ENCODE results near the gene HMX3. TPM values are rescaled to one million over a fixed set of nuclear protein-coding genes. Genes with fewer than 3 reads are reported as not detected.

HMX3 gene
- total RNA-seq, 1 experiment from 2014 or later, result not detected

- CTCF ChIA-PET, result interaction anchor here (0.7 to 3.8 kb wide), 4 partner anchors 14 to 249 kb away, joined by 3 to 15 read pairs (median 8); no protein-coding TSS in a partner anchor
- Mint-ChIP-seq H3K4me1 (ENCODE audit: insufficient read depth, unreplicated experiment) (peaks cover 6% of the 10 kb centered on the region), H3K27ac (ENCODE audit: low read depth, unreplicated experiment) (no peak overlapping the region), H3K36me3 (ENCODE audit: insufficient read depth, unreplicated experiment) (no peaks in the 10 kb centered on the region), H3K27me3 (ENCODE audit: insufficient read depth, unreplicated experiment) (peaks cover 14% of the 10 kb centered on the region), H3K9me3 (ENCODE audit: unreplicated experiment) (no peaks in the 10 kb centered on the region), H3K4me3 (ENCODE audit: unreplicated experiment) (no peak overlapping the region)
- no peak for DNase-seq (ENCODE audit: unreplicated experiment)
- TF ChIP-seq CTCF (IDR thresholded peaks at IDR 0.05; ENCODE audit: unreplicated experiment), result no peak
- POLR2A ChIA-PET, result no interaction called here
- BruUV-seq (replicated peaks), result no TSS peak
- intact Hi-C loops (cut with micrococcal nuclease), result no loop called here
Measured at GRCh38 chr10:123146894-123147634, 11.3 kb downstream of the HMX3 start.

DNA sequence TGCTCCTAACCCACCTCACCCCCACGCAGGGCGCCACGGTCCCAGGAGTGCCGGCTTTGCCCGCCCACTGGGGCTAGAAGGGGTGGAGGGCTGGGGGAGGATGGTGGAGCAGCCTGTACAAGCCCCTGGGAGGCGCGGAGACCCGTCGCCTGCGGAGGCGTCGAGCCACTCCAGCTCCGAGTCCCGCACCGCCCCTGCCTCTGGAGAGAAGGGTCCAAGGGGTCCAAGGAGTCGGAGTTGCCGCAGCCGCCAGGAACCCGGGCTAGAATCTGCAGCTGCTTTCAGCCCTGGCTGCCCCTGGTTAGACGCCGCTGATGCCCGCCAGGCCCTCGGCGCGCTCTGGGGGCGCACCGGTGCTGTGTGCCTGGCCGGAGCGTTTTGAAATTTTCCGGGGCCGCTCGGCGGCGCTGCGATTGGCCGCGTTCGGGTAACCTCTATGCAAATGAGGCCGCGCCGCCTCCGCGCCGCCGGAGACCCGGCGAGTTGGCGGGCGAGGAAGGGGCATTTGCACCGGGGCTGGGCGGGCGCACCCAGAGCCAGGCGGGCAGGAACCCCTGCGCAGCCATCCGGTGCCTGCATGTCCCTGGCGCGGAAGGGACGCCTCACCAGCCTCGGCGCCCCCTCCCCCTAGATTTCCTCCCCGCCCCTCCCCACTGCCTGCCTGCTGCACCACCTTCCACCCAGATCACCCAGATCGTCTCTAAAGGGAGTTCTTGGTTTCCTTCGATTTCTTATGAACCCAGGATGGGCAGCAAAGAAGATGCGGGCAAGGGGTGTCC is 12.1 kb downstream of the HMX3 start, which contains the start of gene HMX2:
HMX2 (plus strand) TSS at position 502 of the 779 bp plus-strand sequence; CDS start at position 745, 243 bp downstream.
- peaks cover 11% of the 10 kb centered on the region for H3K27me3 Mint-ChIP-seq (ENCODE audit: insufficient read depth, unreplicated experiment)
- no peak for TF ChIP-seq CTCF (IDR thresholded peaks at IDR 0.05; ENCODE audit: unreplicated experiment)
- H3K4me3 Mint-ChIP-seq (ENCODE audit: unreplicated experiment), result no peak within 1 kb of the TSS
- no TSS peak for BruUV-seq (replicated peaks)
- H3K27ac Mint-ChIP-seq (ENCODE audit: low read depth, unreplicated experiment), result no peak within 1 kb of the TSS
- H3K4me1 Mint-ChIP-seq (ENCODE audit: insufficient read depth, unreplicated experiment), result peaks cover 6% of the 10 kb centered on the region
- no peaks in the 10 kb centered on the region for H3K36me3 Mint-ChIP-seq (ENCODE audit: insufficient read depth, unreplicated experiment)
- DNase-seq (ENCODE audit: unreplicated experiment), result no peak
- no peaks in the 10 kb centered on the region for H3K9me3 Mint-ChIP-seq (ENCODE audit: unreplicated experiment)
- intact Hi-C loops (cut with micrococcal nuclease), result no loop called here
- POLR2A ChIA-PET, result interaction anchor here (0.6 kb wide), 1 partner anchor 18 kb away, joined by 3 read pairs; no protein-coding TSS in a partner anchor
- CTCF ChIA-PET, result interaction anchor here (1.1 kb wide), 1 partner anchor 411 kb away, joined by 3 read pairs; no protein-coding TSS in a partner anchor

DNA sequence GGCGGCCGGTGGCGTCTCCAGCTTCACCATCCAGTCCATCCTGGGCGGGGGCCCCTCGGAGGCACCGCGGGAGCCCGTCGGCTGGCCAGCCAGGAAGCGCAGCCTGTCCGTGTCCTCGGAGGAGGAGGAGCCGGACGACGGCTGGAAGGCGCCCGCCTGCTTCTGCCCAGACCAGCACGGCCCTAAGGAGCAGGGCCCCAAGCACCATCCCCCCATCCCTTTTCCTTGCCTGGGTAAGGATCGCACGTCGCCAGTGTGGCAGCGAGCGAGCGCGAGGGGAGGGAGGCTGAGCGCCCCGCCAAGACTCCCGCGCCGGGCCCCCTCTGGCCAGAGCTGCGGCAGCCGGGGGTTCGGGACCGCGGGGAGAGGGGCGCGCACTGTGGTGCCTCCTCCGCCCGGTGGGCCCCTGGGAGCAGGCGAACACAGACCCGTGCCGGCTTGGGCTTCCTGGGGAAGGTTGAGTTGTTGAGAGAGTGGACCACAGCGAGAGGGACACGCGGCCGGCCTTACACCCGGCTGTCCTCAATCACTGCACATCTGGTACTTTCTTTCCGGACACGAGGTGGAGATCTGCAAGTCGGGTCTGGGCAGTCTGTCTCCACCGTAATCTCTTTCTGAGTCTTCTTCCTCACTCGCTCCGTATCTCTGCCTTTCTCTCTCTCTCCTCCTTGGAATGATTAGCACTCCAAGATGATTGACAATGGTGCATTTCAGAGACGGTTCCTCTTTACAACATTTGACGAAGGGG is 12.8 kb downstream of the HMX3 start:
- BruUV-seq (replicated peaks), result no TSS peak
- no peak for TF ChIP-seq CTCF (IDR thresholded peaks at IDR 0.05; ENCODE audit: unreplicated experiment)
- Mint-ChIP-seq H3K4me1 (ENCODE audit: insufficient read depth, unreplicated experiment) (peaks cover 10% of the 10 kb centered on the region), H3K9me3 (ENCODE audit: unreplicated experiment) (no peaks in the 10 kb centered on the region), H3K36me3 (ENCODE audit: insufficient read depth, unreplicated experiment) (no peaks in the 10 kb centered on the region), H3K27me3 (ENCODE audit: insufficient read depth, unreplicated experiment) (peaks cover 11% of the 10 kb centered on the region), H3K4me3 (ENCODE audit: unreplicated experiment) (no peak overlapping the region), H3K27ac (ENCODE audit: low read depth, unreplicated experiment) (no peak overlapping the region)
- no peak for DNase-seq (ENCODE audit: unreplicated experiment)
- intact Hi-C loops (cut with micrococcal nuclease), result no loop called here
- ChIA-PET POLR2A (interaction anchor here (0.6 kb wide), 1 partner anchor 19 kb away, joined by 3 read pairs; no protein-coding TSS in a partner anchor), CTCF (interaction anchor here (1.1 kb wide), 1 partner anchor 410 kb away, joined by 3 read pairs; no protein-coding TSS in a partner anchor)

All from MCF 10A (cell line).